ENCODE results near the gene ACOT11.

GRCh38 chr1:54528613-54529012 is 19.4 kb upstream of the ACOT11 start:
- TF ChIP-seq NFRKB (IDR thresholded peaks at IDR 0.05): no peak
- TF ChIP-seq HDGF (IDR thresholded peaks at IDR 0.05; ENCODE audit: borderline replicate concordance): no peak
- TF ChIP-seq SP1 (IDR thresholded peaks at IDR 0.05): no peak
- no peak for TF ChIP-seq CTBP1 (IDR thresholded peaks at IDR 0.05; ENCODE audit: borderline replicate concordance)
- TF ChIP-seq ZNF384 (IDR thresholded peaks at IDR 0.05): no peak
- TF ChIP-seq TARDBP (IDR thresholded peaks at IDR 0.05): no peak
- no peak for TF ChIP-seq ELF4 (IDR thresholded peaks at IDR 0.05)
- no peak for TF ChIP-seq FOXM1 (IDR thresholded peaks at IDR 0.05; ENCODE audit: borderline replicate concordance)
- TF ChIP-seq SUZ12 (IDR thresholded peaks at IDR 0.05): no peak
- no peak for TF ChIP-seq FOXA1 (IDR thresholded peaks at IDR 0.05)
- TF ChIP-seq L3MBTL2 (conservative IDR thresholded peaks at IDR 0.05): no peak

Measured in HEK293T (cell line).